ENCODE results near the gene ZSWIM4.

DNA sequence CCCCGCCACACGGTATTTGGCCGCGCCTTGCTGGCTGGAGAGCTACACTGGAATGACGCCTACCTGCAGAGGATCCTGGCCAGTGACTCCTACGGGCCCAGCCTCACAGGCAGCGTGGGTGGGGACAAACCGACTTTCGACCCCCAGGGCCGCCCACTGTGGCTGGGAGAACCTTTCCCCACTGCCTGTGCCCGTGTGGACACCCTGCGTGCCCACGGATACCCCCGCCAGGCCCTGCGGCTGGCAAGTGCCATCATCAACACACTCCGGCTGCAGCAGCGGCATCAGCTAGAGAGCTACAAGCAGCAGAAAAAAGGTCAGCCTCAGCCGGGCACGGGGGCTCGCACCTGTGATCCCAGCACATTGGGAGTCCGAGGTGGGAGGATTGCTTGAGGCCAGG, 19.3 kb downstream of the ZSWIM4 start:
- TF ChIP-seq, protein P1, sequence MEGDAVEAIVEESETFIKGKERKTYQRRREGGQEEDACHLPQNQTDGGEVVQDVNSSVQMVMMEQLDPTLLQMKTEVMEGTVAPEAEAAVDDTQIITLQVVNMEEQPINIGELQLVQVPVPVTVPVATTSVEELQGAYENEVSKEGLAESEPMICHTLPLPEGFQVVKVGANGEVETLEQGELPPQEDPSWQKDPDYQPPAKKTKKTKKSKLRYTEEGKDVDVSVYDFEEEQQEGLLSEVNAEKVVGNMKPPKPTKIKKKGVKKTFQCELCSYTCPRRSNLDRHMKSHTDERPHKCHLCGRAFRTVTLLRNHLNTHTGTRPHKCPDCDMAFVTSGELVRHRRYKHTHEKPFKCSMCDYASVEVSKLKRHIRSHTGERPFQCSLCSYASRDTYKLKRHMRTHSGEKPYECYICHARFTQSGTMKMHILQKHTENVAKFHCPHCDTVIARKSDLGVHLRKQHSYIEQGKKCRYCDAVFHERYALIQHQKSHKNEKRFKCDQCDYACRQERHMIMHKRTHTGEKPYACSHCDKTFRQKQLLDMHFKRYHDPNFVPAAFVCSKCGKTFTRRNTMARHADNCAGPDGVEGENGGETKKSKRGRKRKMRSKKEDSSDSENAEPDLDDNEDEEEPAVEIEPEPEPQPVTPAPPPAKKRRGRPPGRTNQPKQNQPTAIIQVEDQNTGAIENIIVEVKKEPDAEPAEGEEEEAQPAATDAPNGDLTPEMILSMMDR (IDR thresholded peaks at IDR 0.05), result no peak
- TF ChIP-seq POLR2A (IDR thresholded peaks at IDR 0.05) (no peak), POLR2AphosphoS5 (IDR thresholded peaks at IDR 0.05) (no peak), EP300 (IDR thresholded peaks at IDR 0.05) (no peak)

Measured in stomach (tissue), 4 donors.